ENCODE results near the gene TGFBR2. TPM values are rescaled to one million over a fixed set of nuclear protein-coding genes. Genes with fewer than 3 reads are reported as not detected.

The TGFBR2 gene
- polyA plus RNA-seq, 1 donor (not counting 4 experiments of a cell fraction or from before 2014, with no cell fraction given) = 303 TPM

DNA sequence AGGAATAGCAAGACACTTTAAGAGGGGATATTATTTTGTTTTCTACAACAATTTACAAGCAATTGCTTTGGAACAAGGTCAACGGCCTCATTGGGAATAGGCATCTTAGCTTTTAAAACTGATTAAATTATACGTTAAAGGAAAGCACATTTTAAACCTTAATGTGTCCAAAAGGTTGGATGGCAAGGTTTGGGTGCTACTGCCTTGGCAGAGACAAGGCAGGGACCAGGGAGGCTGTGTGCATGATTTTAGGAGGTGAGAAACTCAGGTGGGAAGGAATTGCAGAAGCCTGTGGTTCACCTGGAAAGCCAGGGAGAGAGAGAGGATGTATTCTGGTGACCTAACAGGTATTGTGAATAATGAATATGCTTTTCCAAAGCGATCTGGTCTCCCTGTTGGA, 54.3 kb downstream of the TGFBR2 start:
- Histone ChIP-seq H3K4me2 (ENCODE audit: control insufficient read depth, extremely low read depth, insufficient read depth, low read depth, low read length) (no peak overlapping the region), H2AFZ (ENCODE audit: control insufficient read depth, low read length) (no peak overlapping the region), H3K9me1 (ENCODE audit: control insufficient read depth, extremely low read depth, insufficient read depth, low read length) (peaks cover 2% of the 10 kb centered on the region), H4K20me1 (ENCODE audit: control insufficient read depth, extremely low read depth, insufficient read depth, low read length) (peaks cover 9% of the 10 kb centered on the region), H3K9me3 (ENCODE audit: control insufficient read depth, low read depth, low read length) (no peaks in the 10 kb centered on the region), H3K4me1 (ENCODE audit: control insufficient read depth, extremely low read depth, insufficient read depth, low read length) (peaks cover 74% of the 10 kb centered on the region), H3K9ac (ENCODE audit: control insufficient read depth, extremely low read depth, insufficient read depth, low read length) (no peak overlapping the region), H3K36me3 (ENCODE audit: control insufficient read depth in 2 of 2, extremely low read depth in 1 of 2, insufficient read depth in 2 of 2, low read length in 2 of 2) (peaks cover 25 to 43% of the 10 kb centered on the region in 2 experiments), H3K79me2 (ENCODE audit: control insufficient read depth, insufficient read depth, low read length) (peaks cover 70% of the 10 kb centered on the region), H3K27ac (ENCODE audit: control insufficient read depth, insufficient read depth, low read length) (no peak overlapping the region), H3K27me3 (ENCODE audit: control insufficient read depth, extremely low read depth, insufficient read depth, low read length) (no peaks in the 10 kb centered on the region), H3K4me3 (ENCODE audit: control insufficient read depth in 2 of 3, extremely low read depth in 1 of 3, insufficient read depth in 2 of 3, low read depth in 1 of 3, low read length in 3 of 3) (no peak overlapping the region)
- no peak for DNase-seq (ENCODE audit: low read depth, low spot score)
- TF ChIP-seq CTCF (optimal IDR thresholded peaks at IDR 0.05 in 1 of 3, IDR thresholded peaks at IDR 0.05 in 1 of 3, conservative IDR thresholded peaks at IDR 0.05 in 1 of 3; ENCODE audit: extremely low read depth in 1 of 3, insufficient read depth in 2 of 3, low read length in 3 of 3) (no peak), EZH2 (IDR thresholded peaks at IDR 0.05; ENCODE audit: low read length) (no peak)
- dilution Hi-C loops (cut with MboI; ENCODE audit: extremely low pct_ligation_motif_present, low sequenced_read_pairs) = no loop called here
- no peak for FAIRE-seq

DNA sequence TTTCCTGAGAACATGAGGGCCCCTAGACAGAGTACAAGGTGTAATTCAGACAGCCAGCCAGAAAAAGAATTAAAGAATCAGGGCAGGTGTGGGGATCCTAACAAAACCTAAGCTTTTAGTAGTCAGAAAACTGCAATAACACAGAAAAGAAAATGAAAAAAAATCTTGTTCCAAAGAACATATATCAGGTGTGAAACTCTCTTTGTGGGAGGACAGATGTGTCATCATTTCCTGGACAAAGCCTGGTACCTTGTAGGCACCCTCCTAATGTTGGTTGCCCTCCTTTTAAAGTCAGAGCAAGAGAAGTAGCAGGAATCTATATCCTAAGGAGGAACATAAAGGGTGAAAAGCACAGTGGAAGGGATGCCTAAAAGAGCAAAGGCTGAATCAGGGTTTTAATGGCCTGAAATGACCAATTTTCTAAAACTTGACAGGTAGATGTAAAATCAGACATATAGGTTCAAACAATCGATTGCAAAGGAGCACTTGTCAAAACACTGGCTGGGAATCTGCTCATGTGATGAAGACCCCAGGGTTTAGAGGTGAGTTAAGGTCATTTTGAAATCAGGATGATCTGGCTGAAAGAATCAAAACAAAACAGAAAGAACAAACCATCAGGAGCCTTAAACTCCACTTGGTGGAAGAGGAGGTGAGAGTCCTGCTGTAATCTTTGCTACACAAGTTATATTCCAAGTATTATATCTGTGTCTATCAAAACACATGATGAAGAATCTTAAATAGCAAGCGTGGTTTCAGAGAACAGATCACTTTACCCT, 54.9 kb downstream of the TGFBR2 start:
- peaks cover 67% of the 10 kb centered on the region for H3K79me2 ChIP-seq (ENCODE audit: control insufficient read depth, insufficient read depth, low read length)
- H3K27ac ChIP-seq (ENCODE audit: control insufficient read depth, insufficient read depth, low read length) = no peak overlapping the region
- FAIRE-seq (no peak), DNase-seq (ENCODE audit: low read depth, low spot score) (no peak)
- H3K27me3 ChIP-seq (ENCODE audit: control insufficient read depth, extremely low read depth, insufficient read depth, low read length) = no peaks in the 10 kb centered on the region
- no peak overlapping the region for H2AFZ ChIP-seq (ENCODE audit: control insufficient read depth, low read length)
- H3K4me1 ChIP-seq (ENCODE audit: control insufficient read depth, extremely low read depth, insufficient read depth, low read length) = peaks cover 72% of the 10 kb centered on the region
- H3K4me3 ChIP-seq (ENCODE audit: control insufficient read depth in 2 of 3, extremely low read depth in 1 of 3, insufficient read depth in 2 of 3, low read depth in 1 of 3, low read length in 3 of 3) = no peak overlapping the region
- peaks cover 7% of the 10 kb centered on the region for H4K20me1 ChIP-seq (ENCODE audit: control insufficient read depth, extremely low read depth, insufficient read depth, low read length)
- H3K36me3 ChIP-seq (ENCODE audit: control insufficient read depth in 2 of 2, extremely low read depth in 1 of 2, insufficient read depth in 2 of 2, low read length in 2 of 2) = peaks cover 23 to 36% of the 10 kb centered on the region in 2 experiments
- no peak overlapping the region for H3K4me2 ChIP-seq (ENCODE audit: control insufficient read depth, extremely low read depth, insufficient read depth, low read depth, low read length)
- H3K9me3 ChIP-seq (ENCODE audit: control insufficient read depth, low read depth, low read length) = no peaks in the 10 kb centered on the region
- TF ChIP-seq CTCF (optimal IDR thresholded peaks at IDR 0.05 in 1 of 3, IDR thresholded peaks at IDR 0.05 in 1 of 3, conservative IDR thresholded peaks at IDR 0.05 in 1 of 3; ENCODE audit: extremely low read depth in 1 of 3, insufficient read depth in 2 of 3, low read length in 3 of 3) = no peak
- TF ChIP-seq EZH2 (IDR thresholded peaks at IDR 0.05; ENCODE audit: low read length) = no peak
- no peaks in the 10 kb centered on the region for H3K9me1 ChIP-seq (ENCODE audit: control insufficient read depth, extremely low read depth, insufficient read depth, low read length)
- dilution Hi-C loops (cut with MboI; ENCODE audit: extremely low pct_ligation_motif_present, low sequenced_read_pairs) = no loop called here
- no peak overlapping the region for H3K9ac ChIP-seq (ENCODE audit: control insufficient read depth, extremely low read depth, insufficient read depth, low read length)

Measured in keratinocyte (primary cell).